Measurements from ENCODE around the gene ZNF677. TPM values are rescaled to one million over a fixed set of nuclear protein-coding genes. Genes with fewer than 3 reads are reported as not detected.
"Not testable (repeated sequence)": the region's sequence is repeated elsewhere in the genome, so short reads cannot be mapped to it uniquely, and the experiment has no call there.

Gene ZNF677
- 10 to 100 TPM; 37.9 to 58.8 (median 55.3) TPM for polyA plus RNA-seq (ENCODE audit: insufficient read length in 3 of 3)
- long read RNA-seq, donor 1, transcript ZNF677-209 (1 exons, 3,207 nt) = major isoform, 8 of 19 reads
- long read RNA-seq, donor 1, transcript ZNF677-202 (1 exons, 1,801 nt) = minor isoform, 5 of 19 reads
- long read RNA-seq, donor 1, partial matches to known transcripts = 0 of 19 reads
- long read RNA-seq, donor 1, other reads (novel, unspliced or antisense) = 0 of 19 reads
- long read RNA-seq, donor 2, transcript ZNF677-209 (1 exons, 3,207 nt) = major isoform, 6 of 18 reads
- long read RNA-seq, donor 2, partial matches to known transcripts = 0 of 18 reads
- long read RNA-seq, donor 2, other reads (novel, unspliced or antisense) = 0 of 18 reads
- long read RNA-seq, donor 3, transcript ZNF677-209 (1 exons, 3,207 nt) = major isoform, 9 of 17 reads
- long read RNA-seq, donor 3, transcript ZNF677-202 (1 exons, 1,801 nt) = minor isoform, 5 of 17 reads
- long read RNA-seq, donor 3, partial matches to known transcripts = 0 of 17 reads
- long read RNA-seq, donor 3, other reads (novel, unspliced or antisense) = 0 of 17 reads
- long read RNA-seq, donor 4, transcript ZNF677-209 (1 exons, 3,207 nt) = major isoform, 8 of 11 reads
- long read RNA-seq, donor 4, partial matches to known transcripts = 0 of 11 reads
- long read RNA-seq, donor 4, other reads (novel, unspliced or antisense) = 0 of 11 reads
- long read RNA-seq, donor 5, transcript ZNF677-209 (1 exons, 3,207 nt) = major isoform, 7 of 11 reads
- long read RNA-seq, donor 5, partial matches to known transcripts = 0 of 11 reads
- long read RNA-seq, donor 5, other reads (novel, unspliced or antisense) = 0 of 11 reads
- long read RNA-seq, donor 6, transcript ZNF677-209 (1 exons, 3,207 nt) = major isoform, 10 of 35 reads
- long read RNA-seq, donor 6, transcript ZNF677-202 (1 exons, 1,801 nt) = minor isoform, 5 of 35 reads
- long read RNA-seq, donor 6, transcript ZNF677-206 (5 exons, 3,497 nt) = minor isoform, 6 of 35 reads
- long read RNA-seq, donor 6, transcript ZNF677-211 (4 exons, 719 nt) = major isoform, 10 of 35 reads
- long read RNA-seq, donor 6, partial matches to known transcripts = 0 of 35 reads
- long read RNA-seq, donor 6, other reads (novel, unspliced or antisense) = 0 of 35 reads
- long read RNA-seq, donor 7, transcript ZNF677-209 (1 exons, 3,207 nt) = major isoform, 19 of 30 reads
- long read RNA-seq, donor 7, partial matches to known transcripts = 0 of 30 reads
- long read RNA-seq, donor 7, other reads (novel, unspliced or antisense) = 0 of 30 reads
- long read RNA-seq, donor 8, transcript ZNF677-209 (1 exons, 3,207 nt) = major isoform, 7 of 14 reads
- long read RNA-seq, donor 8, partial matches to known transcripts = 0 of 14 reads
- long read RNA-seq, donor 8, other reads (novel, unspliced or antisense) = 0 of 14 reads
- long read RNA-seq, donor 9, transcript ZNF677-202 (1 exons, 1,801 nt) = major isoform, 9 of 25 reads
- long read RNA-seq, donor 9, transcript ZNF677-209 (1 exons, 3,207 nt) = major isoform, 9 of 25 reads
- long read RNA-seq, donor 9, partial matches to known transcripts = 0 of 25 reads
- long read RNA-seq, donor 9, other reads (novel, unspliced or antisense) = 0 of 25 reads
- long read RNA-seq, donor 10, transcript ZNF677-209 (1 exons, 3,207 nt) = major isoform, 13 of 20 reads
- long read RNA-seq, donor 10, partial matches to known transcripts = 0 of 20 reads
- long read RNA-seq, donor 10, other reads (novel, unspliced or antisense) = 0 of 20 reads
- long read RNA-seq, donor 11, transcript ZNF677-209 (1 exons, 3,207 nt) = major isoform, 8 of 16 reads
- long read RNA-seq, donor 11, partial matches to known transcripts = 0 of 16 reads
- long read RNA-seq, donor 11, other reads (novel, unspliced or antisense) = 0 of 16 reads
- long read RNA-seq, donor 12, transcript ZNF677-211 (4 exons, 719 nt) = minor isoform, 7 of 36 reads
- long read RNA-seq, donor 12, transcript ZNF677-209 (1 exons, 3,207 nt) = major isoform, 15 of 36 reads
- long read RNA-seq, donor 12, transcript ZNF677-207 (5 exons, 701 nt) = minor isoform, 5 of 36 reads
- long read RNA-seq, donor 12, partial matches to known transcripts = 0 of 36 reads
- long read RNA-seq, donor 12, other reads (novel, unspliced or antisense) = 0 of 36 reads
- long read RNA-seq, donor 13, transcript ZNF677-209 (1 exons, 3,207 nt) = major isoform, 13 of 25 reads
- long read RNA-seq, donor 13, partial matches to known transcripts = 0 of 25 reads
- long read RNA-seq, donor 13, other reads (novel, unspliced or antisense) = 0 of 25 reads
- long read RNA-seq, donor 14, transcript ZNF677-209 (1 exons, 3,207 nt) = major isoform, 20 of 36 reads
- long read RNA-seq, donor 14, partial matches to known transcripts = 0 of 36 reads
- long read RNA-seq, donor 14, other reads (novel, unspliced or antisense) = 0 of 36 reads
- long read RNA-seq, donor 15, transcript ZNF677-209 (1 exons, 3,207 nt) = major isoform, 11 of 19 reads
- long read RNA-seq, donor 15, partial matches to known transcripts = 0 of 19 reads
- long read RNA-seq, donor 15, other reads (novel, unspliced or antisense) = 0 of 19 reads
- long read RNA-seq, donor 16, transcript ZNF677-209 (1 exons, 3,207 nt) = major isoform, 10 of 22 reads
- long read RNA-seq, donor 16, transcript ZNF677-202 (1 exons, 1,801 nt) = minor isoform, 8 of 22 reads
- long read RNA-seq, donor 16, partial matches to known transcripts = 0 of 22 reads
- long read RNA-seq, donor 16, other reads (novel, unspliced or antisense) = 0 of 22 reads

GRCh38 chr19:53254411-53255341 is at the start of gene ZNF677:
TSS of gene ZNF677 (minus strand) at chr19:53254873. CDS start at chr19:53251550, 3,323 bp downstream.
- DNase-seq = peak; percentile 80

- DNase-seq = not testable (repeated sequence)
Observed at GRCh38 chr19:53301341-53301740, 46.7 kb upstream of the ZNF677 start.

DNA sequence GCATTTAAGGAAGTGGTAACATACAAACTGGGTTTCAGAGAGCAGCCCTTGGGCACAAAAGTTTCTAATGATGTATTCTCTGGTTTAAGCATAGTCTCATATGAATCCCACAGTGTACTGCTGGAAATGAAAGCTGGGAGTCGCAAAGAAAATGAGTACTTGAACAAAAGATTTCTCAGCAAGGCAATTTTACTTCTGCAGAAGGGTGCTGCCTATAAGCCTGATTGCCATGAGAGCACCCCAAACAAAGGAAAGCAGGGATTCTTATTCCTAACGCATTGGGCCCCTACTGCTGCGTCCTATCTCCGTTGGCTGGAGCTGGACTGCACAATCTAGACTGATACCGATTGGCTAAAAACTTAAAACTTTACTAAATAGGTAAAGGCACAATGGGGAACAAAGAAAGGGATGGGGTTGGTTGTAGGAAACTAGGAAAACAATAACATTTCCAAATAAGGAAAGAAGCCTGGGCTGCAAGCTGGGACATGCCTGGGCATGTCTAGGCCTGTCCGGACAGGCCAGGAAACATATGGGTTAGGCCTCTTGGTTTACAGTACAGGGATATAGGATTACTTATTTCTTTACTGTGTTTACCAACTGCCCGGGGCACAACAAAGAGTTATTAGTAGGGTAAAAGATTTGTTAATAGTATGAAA is 40.2 kb upstream of the ZNF677 start:
- no peak for DNase-seq

GRCh38 chr19:53290758-53291549 is 36.3 kb upstream of the ZNF677 start:
- no peak for DNase-seq

GRCh38 chr19:53285087-53285486 is 30.4 kb upstream of the ZNF677 start:
- no peak for DNase-seq

DNA sequence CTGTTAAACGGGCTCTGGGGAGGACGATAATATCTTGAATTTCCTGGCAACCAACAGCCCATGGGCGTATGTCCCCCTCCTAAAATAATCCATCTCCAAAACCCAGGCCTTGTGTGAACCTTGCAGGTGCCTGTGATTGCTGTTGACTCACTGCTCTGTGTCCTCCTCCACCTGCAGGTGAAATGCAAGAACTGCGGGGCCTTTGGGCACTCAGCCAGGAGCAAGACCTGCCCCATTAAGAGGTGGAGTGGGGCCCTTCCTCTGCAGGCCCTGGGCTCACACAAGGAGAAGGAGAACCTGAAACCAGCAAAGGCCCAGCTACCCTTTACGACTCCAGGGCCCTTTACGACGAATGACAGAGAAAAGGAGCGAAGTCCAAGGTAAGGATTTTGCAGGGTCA is 27.3 kb upstream of the ZNF677 start:
- not testable (repeated sequence) for DNase-seq

DNA sequence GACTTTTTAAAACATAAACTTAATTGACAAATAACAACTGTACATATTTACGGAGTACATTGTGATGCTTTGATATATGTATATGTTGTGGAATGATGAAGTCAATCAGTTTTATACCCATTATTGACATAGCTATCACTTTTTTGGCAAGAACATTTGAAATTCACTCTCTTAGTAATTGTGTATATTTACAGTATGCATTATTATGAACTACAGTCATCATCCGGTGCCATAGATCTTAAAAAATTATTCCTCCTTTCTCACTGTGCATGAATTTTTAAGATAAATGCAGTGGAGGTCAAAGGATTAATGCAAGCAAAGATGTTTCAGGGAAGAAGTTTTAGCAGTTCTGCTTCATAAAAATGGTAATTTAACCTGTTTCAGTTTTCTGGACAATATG is 20.8 kb upstream of the ZNF677 start:
- no peak for DNase-seq

DNA sequence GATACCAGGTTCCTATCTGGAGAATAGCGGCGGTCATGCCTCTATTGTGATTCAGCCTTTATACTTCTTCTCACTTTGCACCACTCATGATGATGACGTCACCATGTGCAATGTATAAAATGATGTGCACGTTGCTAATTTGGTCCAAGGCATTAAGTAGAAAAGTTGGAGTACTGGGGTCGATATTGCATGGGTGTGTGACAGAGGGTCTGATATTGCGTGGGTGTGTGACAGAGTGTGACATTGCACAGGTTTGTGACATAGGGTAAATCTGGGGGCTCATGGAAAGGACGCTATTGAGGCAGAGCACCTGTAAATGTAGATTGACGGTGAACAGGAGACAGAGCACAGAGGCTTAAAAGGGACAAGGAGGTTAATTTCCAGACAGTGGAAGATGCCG is 17.4 kb upstream of the ZNF677 start:
- DNase-seq = no peak

DNA sequence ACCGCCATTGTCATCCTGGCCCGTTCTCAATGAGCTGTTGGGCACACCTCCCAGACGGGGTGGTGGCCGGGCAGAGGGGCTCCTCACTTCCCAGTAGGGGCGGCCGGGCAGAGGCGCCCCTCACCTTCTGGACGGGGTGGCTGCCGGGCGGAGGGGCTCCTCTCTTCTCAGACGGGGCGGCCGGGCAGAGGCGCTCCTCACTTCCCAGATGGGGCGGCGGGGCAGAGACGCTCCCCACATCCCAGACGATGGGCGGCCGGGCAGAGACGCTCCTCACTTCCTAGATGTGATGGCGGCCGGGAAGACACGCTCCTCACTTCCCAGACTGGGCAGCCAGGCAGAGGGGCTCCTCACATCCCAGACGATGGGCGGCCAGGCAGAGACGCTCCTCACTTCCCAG is 15.2 kb upstream of the ZNF677 start:
- not testable (repeated sequence) for DNase-seq

DNA sequence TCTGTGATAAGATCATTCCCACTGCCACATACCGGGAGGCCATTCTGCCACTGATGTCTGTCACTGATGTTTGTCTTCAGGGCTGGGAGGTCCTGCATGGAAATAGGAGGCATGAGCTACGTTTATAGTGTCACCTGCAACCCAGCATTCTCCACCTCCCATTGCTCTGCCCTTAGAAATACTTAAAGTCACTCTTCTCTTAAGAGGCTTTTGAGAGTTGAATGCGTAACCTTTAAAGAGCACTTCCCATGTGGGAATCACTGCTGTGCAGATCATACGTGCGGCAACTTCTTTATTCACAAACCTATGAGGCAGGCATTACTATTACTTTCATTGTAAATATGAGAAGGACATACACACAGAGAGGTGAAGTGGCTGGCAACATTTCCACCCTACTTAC is 12.9 kb upstream of the ZNF677 start, which contains the start of gene VN1R4:
Gene VN1R4, minus strand, starts transcription at position 101 of the 400 bp plus-strand sequence. Its CDS starts 58 bp downstream, at position 43.
- not testable (repeated sequence) for DNase-seq

DNA sequence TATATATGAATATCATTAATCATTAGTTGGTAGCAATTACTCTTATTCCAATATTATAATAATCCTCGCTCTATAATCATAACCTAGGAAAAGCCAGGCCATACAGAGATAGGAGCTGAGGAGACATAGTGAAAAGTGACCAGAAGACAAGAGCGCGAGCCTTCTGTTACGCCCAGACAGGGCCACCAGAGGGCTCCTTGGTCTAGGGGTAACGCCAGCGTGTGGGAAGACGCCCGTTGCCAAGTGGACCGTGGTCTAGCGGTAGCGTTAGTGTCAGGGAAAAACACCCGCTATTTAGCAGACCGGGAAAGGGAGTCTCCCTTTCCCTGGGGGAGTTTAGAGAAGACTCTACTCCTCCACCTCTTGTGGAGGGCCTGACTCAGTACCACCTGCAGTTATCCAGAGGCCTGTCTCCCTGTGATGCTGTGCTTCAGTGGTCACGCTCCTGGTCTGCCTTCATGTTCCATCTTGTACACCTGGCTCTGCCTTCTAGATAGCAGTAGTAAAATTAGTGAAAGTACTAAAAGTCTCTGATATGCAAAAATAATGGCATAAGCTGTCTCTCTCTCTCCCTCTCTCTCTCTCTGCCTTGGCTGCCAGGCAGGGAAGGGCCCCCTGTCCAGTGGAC is 3.2 kb upstream of the ZNF677 start, which contains the start of gene VN1R2:
Gene VN1R2, plus strand, starts transcription at position 578 of the 628 bp plus-strand sequence. CDS start 84 bp downstream, outside the sequence.
- DNase-seq = not testable (repeated sequence)

DNA sequence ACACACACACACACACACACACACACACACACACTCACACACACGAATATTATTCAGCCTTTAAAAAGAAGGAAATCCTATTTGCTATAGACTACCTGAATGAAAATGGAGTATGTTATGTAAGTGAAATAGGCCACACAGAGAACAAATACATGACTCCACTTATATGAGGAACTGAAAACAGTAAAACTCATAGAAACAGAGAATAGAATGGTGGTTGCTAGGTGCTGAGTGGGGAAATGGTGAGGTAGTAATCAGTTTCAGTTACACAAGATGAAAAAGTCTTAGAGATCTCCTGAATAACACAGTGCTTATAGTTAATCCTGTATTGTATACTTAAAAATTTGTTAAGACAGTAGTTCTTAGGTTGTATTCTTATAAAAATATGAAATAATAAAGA is 8.2 kb downstream of the ZNF677 start:
- no peak for DNase-seq

- no peak for DNase-seq
Observed at GRCh38 chr19:53237114-53237777, 17.4 kb downstream of the ZNF677 start.

GRCh38 chr19:53224606-53225005 is 30.1 kb downstream of the ZNF677 start:
- no peak for DNase-seq

DNA sequence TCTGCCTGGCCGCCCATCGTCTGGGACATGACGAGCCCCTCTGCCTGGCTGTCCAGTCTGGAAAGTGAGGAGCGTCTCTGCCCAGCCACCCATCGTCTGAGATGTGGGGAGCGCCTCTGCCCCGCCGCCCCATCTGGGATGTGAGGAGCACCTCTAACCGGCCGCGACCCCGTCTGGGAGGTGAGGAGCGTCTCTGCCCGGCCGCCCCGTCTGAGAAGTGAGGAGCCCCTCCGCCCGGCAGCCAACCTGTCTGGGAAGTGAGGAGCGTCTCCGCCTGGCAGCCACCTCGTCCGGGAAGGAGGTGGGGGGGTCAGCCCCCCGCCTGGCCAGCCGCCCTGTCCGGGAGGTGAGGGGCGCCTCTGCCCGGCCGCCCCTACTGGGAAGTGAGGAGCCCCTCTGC is 32.0 kb downstream of the ZNF677 start:
- DNase-seq = not testable (repeated sequence)
